PC-3 (cell line): ENCODE measurements around the gene IRX4. TPM values are rescaled to one million over a fixed set of nuclear protein-coding genes. Genes with fewer than 3 reads are reported as not detected.

Experiments used
- ATAC-seq: fragments of 200-7000 bp; cut with Tn5 transposase; 2 replicates; pipeline ENCODE4 v1.9.1; 2020; ENCODE audit warnings: mild to moderate bottlenecking, moderate library complexity
- BruUV-seq: library from RNA; stranded (reverse); fragments of 400-500 nt; replicated peaks from 2 replicates; lab custom pipeline; 2021; lab: Mats Ljungman, UMichigan
- CTCF ChIA-PET: fragments of 300-600 bp; sonication (Branson Sonifier 250); formaldehyde crosslinking; loops from one replicate; lab custom pipeline; 2022; ENCODE audit warnings: antibody characterized with exemption; lab: Charles Lee
- POLR2A ChIA-PET: fragments of 300-600 bp; sonication (Branson Sonifier 250); formaldehyde crosslinking; loops from one replicate; lab custom pipeline; 2022; ENCODE audit warnings: antibody characterized with exemption; ENCODE audit not compliant: unreplicated experiment; lab: Charles Lee
- DNase-seq: peaks from one replicate; pipeline ENCODE4 v3.0.0-alpha.2; 2015
- H2AFZ ChIP-seq: fragments of 300-600 bp; sonication (generic); 2 replicates; pipeline ENCODE4 v1.6.0; 2016; ENCODE audit warnings: antibody characterized with exemption, low read length
- H3F3A ChIP-seq: fragments of 300-600 bp; sonication (generic); one replicate; pipeline ENCODE4 v1.6.0; 2017; ENCODE audit warnings: antibody characterized with exemption, low read length, control low read depth, mild to moderate bottlenecking; ENCODE audit not compliant: unreplicated experiment
- H3K27ac ChIP-seq: fragments of 300-600 bp; sonication (generic); 2 replicates; pipeline ENCODE4 v1.5.1; 2016; ENCODE audit warnings: mild to moderate bottlenecking, low read length
- H3K27me3 ChIP-seq: fragments of 300-600 bp; sonication (generic); 2 replicates; pipeline ENCODE4 v1.6.1; 2016; ENCODE audit warnings: low read length, mixed read lengths
- H3K36me3 ChIP-seq: fragments of 300-600 bp; sonication (generic); 2 replicates; pipeline ENCODE4 v1.6.1; 2016; ENCODE audit warnings: low read depth, mixed run types, low read length, mixed read lengths
- H3K4me1 ChIP-seq: fragments of 300-600 bp; sonication (generic); 2 replicates; pipeline ENCODE4 v1.5.1; 2016; ENCODE audit warnings: low read length; ENCODE audit not compliant: insufficient read depth
- H3K4me2 ChIP-seq: fragments of 300-600 bp; sonication (generic); 2 replicates; pipeline ENCODE4 v1.6.0; 2016; ENCODE audit warnings: low read length
- H3K4me3 ChIP-seq: fragments of 300-600 bp; sonication (generic); 2 replicates; pipeline ENCODE4 v1.5.1; 2016; ENCODE audit warnings: mild to moderate bottlenecking, low read length, mixed read lengths
- H3K79me2 ChIP-seq: fragments of 300-600 bp; sonication (generic); 2 replicates; pipeline ENCODE4 v1.6.1; 2017; ENCODE audit warnings: low read length, mixed read lengths
- H3K9ac ChIP-seq: fragments of 300-600 bp; sonication (generic); 2 replicates; pipeline ENCODE4 v1.6.0; 2016; ENCODE audit warnings: mild to moderate bottlenecking, low read length
- H3K9me2 ChIP-seq: fragments of 300-600 bp; sonication (generic); replicated peaks from 2 replicates; pipeline ENCODE4 v1.6.1; 2016; ENCODE audit warnings: mixed run types, low read length, mixed read lengths
- H3K9me3 ChIP-seq: fragments of 300-600 bp; sonication (generic); 2 replicates; pipeline ENCODE4 v1.6.1; 2016; ENCODE audit warnings: low read length, mixed read lengths
- H4K20me1 ChIP-seq: fragments of 300-600 bp; sonication (generic); 2 replicates; pipeline ENCODE4 v1.6.1; 2016; ENCODE audit warnings: low read length, mixed read lengths
- EZH2 ChIP-seq: fragments of 300-600 bp; sonication (generic); IDR thresholded peaks from one replicate; pipeline ENCODE4 v1.6.1; 2017; ENCODE audit warnings: antibody characterized with exemption, mild to moderate bottlenecking, low read length; ENCODE audit not compliant: unreplicated experiment
- EZH2phosphoT487 ChIP-seq: fragments of 300-600 bp; sonication (generic); IDR thresholded peaks from 2 replicates; pipeline ENCODE4 v1.6.1; 2018; ENCODE audit warnings: mild to moderate bottlenecking, antibody characterized with exemption, low read length, borderline replicate concordance
- intact Hi-C: fragments of 100-400 bp; cut with micrococcal nuclease; formaldehyde crosslinking; loops from 2 replicates; pipeline ENCODE4 v1.9.0; 2023
- total RNA-seq: library from RNA; depleted of rRNA; stranded (reverse); fragments of >200 nt; gene quantifications from 2 replicates; pipeline ENCODE4 v1.2.3, GENCODE V29; 2014
- TF ChIP-seq, protein P1 (sequence below): fragments of 300-600 bp; sonication (generic); conservative IDR thresholded peaks from 2 replicates; pipeline ENCODE4 v1.5.1; 2017; ENCODE audit warnings: antibody characterized with exemption, low read depth, mild to moderate bottlenecking, low read length

The IRX4 gene
- total RNA-seq, 1 experiment from 2014 or later = not detected

DNA sequence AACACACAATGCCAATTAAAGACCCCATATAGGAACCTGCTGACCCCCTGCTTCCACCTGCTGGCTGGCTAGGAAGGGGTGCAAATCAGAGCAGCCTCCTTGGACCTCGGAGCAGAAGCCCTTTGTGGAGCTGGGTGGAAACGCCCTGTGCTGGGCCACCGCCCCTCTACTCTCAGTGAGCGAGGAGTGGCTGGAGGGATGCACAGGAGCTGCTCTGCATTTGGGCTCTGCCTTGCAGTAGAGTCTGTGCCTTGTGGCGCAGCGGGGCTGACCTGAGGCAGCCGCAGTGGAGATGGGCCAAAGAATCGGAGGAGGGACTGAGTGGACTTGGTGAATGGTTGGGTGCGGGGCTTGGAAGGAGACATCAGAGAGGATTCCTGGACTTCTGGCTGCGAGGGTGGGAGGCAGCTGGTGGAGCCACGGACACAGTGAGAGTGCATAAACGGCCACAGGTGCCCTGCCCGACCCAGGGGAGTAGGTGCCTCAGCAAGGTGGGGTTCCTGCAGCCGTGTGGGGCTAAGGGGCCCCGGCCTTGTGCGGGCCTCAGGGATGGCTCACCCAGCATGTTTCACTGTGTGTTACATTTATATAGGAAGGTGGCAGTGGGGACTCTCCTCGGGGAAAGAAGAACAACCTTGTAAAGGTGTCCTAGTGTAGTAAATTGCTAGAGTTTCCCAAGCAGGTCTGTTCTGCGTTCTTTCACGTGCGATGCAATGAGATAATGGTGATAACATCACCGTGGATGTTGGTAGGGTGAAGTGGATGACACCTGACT, 14.1 kb upstream of the IRX4 start:
- Histone ChIP-seq H4K20me1 (no peaks in the 10 kb centered on the region), H3K4me3 (no peak overlapping the region), H3K9me2 (no peaks in the 10 kb centered on the region), H3K27ac (no peak overlapping the region), H3K9me3 (no peaks in the 10 kb centered on the region), H3K27me3 (peaks cover 97% of the 10 kb centered on the region), H2AFZ (no peak overlapping the region), H3K79me2 (no peaks in the 10 kb centered on the region), H3K36me3 (no peaks in the 10 kb centered on the region), H3K4me1 (no peaks in the 10 kb centered on the region), H3K4me2 (no peak overlapping the region), H3K9ac (no peak overlapping the region), H3F3A (no peaks in the 10 kb centered on the region)
- no TSS peak for BruUV-seq
- no peak for DNase-seq
- intact Hi-C loops = no loop called here
- CTCF ChIA-PET = no interaction called here
- TF ChIP-seq EZH2 (no peak), EZH2phosphoT487 (no peak)
- TF ChIP-seq, protein P1, sequence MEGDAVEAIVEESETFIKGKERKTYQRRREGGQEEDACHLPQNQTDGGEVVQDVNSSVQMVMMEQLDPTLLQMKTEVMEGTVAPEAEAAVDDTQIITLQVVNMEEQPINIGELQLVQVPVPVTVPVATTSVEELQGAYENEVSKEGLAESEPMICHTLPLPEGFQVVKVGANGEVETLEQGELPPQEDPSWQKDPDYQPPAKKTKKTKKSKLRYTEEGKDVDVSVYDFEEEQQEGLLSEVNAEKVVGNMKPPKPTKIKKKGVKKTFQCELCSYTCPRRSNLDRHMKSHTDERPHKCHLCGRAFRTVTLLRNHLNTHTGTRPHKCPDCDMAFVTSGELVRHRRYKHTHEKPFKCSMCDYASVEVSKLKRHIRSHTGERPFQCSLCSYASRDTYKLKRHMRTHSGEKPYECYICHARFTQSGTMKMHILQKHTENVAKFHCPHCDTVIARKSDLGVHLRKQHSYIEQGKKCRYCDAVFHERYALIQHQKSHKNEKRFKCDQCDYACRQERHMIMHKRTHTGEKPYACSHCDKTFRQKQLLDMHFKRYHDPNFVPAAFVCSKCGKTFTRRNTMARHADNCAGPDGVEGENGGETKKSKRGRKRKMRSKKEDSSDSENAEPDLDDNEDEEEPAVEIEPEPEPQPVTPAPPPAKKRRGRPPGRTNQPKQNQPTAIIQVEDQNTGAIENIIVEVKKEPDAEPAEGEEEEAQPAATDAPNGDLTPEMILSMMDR = no peak
- POLR2A ChIA-PET = no interaction called here
- ATAC-seq = no peak

DNA sequence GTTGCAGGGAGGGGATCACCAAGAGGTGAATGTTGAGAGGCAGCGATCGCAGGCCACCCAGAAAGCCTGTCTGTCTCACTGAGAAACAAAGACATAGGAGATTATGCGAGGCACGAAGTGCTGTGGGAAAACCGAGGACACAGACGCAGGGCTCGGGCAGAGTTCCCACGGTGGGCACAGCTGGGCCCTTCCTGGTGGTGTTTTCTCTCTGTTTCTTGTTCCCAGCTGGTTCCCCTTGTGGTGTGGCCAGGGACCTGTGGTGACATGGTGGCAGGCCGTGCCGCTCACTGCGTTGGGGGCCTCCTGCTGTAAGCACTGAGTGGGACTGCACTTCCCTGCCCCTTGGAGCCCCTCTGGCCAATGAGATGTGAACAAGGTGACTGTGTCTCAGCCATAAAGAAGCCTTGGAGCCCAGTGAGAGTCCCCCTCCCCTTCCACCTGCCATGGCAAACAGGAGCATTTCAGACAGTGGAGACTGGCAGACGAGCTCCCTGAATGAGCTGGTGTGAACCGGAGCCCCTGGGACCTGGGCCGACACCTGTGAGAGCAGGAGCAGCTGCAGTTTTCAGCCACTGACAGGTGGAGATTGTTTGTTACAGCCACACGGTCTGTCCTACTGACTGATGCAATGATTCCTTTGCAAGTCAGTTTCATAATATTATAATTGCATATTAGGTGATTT, 13.2 kb upstream of the IRX4 start:
- Histone ChIP-seq H4K20me1 (no peaks in the 10 kb centered on the region), H3K79me2 (no peaks in the 10 kb centered on the region), H3K27me3 (peaks cover 97% of the 10 kb centered on the region), H2AFZ (no peak overlapping the region), H3F3A (no peaks in the 10 kb centered on the region), H3K4me1 (no peaks in the 10 kb centered on the region), H3K9me2 (no peaks in the 10 kb centered on the region), H3K36me3 (no peaks in the 10 kb centered on the region), H3K27ac (no peak overlapping the region), H3K9me3 (no peaks in the 10 kb centered on the region), H3K9ac (no peak overlapping the region), H3K4me3 (no peak overlapping the region), H3K4me2 (no peak overlapping the region)
- intact Hi-C loops = no loop called here
- ChIA-PET POLR2A (no interaction called here), CTCF (no interaction called here)
- no TSS peak for BruUV-seq
- no peak for ATAC-seq
- no peak for TF ChIP-seq EZH2
- TF ChIP-seq, protein P1 = no peak
- TF ChIP-seq EZH2phosphoT487 = no peak
- no peak for DNase-seq

DNA sequence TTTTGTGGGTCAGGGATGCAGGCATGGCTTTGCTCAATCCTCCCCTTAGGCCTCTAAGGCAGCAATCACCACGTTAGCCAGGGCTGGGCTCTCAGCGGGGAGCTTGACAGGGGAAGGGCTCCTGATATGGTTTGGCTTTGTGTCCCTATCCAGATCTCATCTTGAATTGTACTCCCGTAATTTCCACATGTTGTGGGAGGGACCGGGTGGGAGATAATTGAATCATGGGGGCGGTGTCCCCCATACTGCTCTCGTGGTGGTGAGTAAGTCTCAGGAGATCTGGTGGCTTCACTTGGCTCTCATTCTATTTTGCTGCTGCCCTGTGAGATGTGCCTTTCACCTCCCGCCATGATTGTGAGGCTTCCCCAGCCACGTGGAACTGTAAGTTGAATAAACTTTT, 11.5 kb upstream of the IRX4 start:
- Histone ChIP-seq H3K36me3 (no peaks in the 10 kb centered on the region), H3K27me3 (peaks cover 91% of the 10 kb centered on the region), H3K9ac (no peak overlapping the region), H3K27ac (no peak overlapping the region), H3K4me2 (no peak overlapping the region), H4K20me1 (no peaks in the 10 kb centered on the region), H3K79me2 (no peaks in the 10 kb centered on the region), H3K9me3 (no peaks in the 10 kb centered on the region), H3K4me1 (no peaks in the 10 kb centered on the region), H3K9me2 (no peaks in the 10 kb centered on the region), H3F3A (no peaks in the 10 kb centered on the region), H3K4me3 (no peak overlapping the region), H2AFZ (no peak overlapping the region)
- BruUV-seq = no TSS peak
- DNase-seq (no peak), ATAC-seq (no peak)
- ChIA-PET POLR2A (no interaction called here), CTCF (no interaction called here)
- intact Hi-C loops = no loop called here
- TF ChIP-seq, protein P1 = no peak
- TF ChIP-seq EZH2 = no peak
- no peak for TF ChIP-seq EZH2phosphoT487
